ENCODE measurements around the gene HSPA12B. TPM values are rescaled to one million over a fixed set of nuclear protein-coding genes. Genes with fewer than 3 reads are reported as not detected.
A peak's percentile ranks its signal among the peaks of the same experiment; 100 is the strongest.

HSPA12B gene
- total and polyA plus RNA-seq, 9 of the 15 experiments (the other 6 are each of a cell fraction or from before 2014, with no cell fraction given): 0.03 to 0.07 TPM; not detected in 7

- no peak for TF ChIP-seq PRDM10 (IDR thresholded peaks at IDR 0.05; ENCODE audit: partially characterized antibody)
- no peak for TF ChIP-seq SLC30A9 (CRISPR knock-in tag; IDR thresholded peaks at IDR 0.05)
- TF ChIP-seq FOXA1 (IDR thresholded peaks at IDR 0.05; ENCODE audit: borderline replicate concordance): no peak
- TF ChIP-seq ZNF263 (CRISPR knock-in tag; IDR thresholded peaks at IDR 0.05; ENCODE audit: borderline replicate concordance): peak; percentile 74
- TF ChIP-seq HDAC3 (IDR thresholded peaks at IDR 0.05; ENCODE audit: borderline replicate concordance, partially characterized antibody): no peak
- TF ChIP-seq CLOCK (CRISPR knock-in tag; IDR thresholded peaks at IDR 0.05; ENCODE audit: borderline replicate concordance): no peak
- TF ChIP-seq LCOR (CRISPR knock-in tag; IDR thresholded peaks at IDR 0.05): peak; percentile 46; the same call in 1 of the 2 replicates
- peak; percentile 88 to 99 (median 93) for TF ChIP-seq YY1 (IDR thresholded peaks at IDR 0.05; ENCODE audit: borderline replicate concordance in 1 of 3, control insufficient read depth in 1 of 3, extremely low read depth in 1 of 3, insufficient read depth in 3 of 3, insufficient read length in 1 of 3, insufficient replicate concordance in 2 of 3, low read depth in 1 of 3, low read length in 2 of 3)
- TF ChIP-seq CREB1 (IDR thresholded peaks at IDR 0.05): no peak
- TF ChIP-seq CREB1 (CRISPR knock-in tag; IDR thresholded peaks at IDR 0.05): no peak
- no peak for TF ChIP-seq ILF3 (IDR thresholded peaks at IDR 0.05; ENCODE audit: borderline replicate concordance)
- TF ChIP-seq IRF2 (CRISPR knock-in tag; IDR thresholded peaks at IDR 0.05): no peak
- TF ChIP-seq ZNF239 (CRISPR knock-in tag; IDR thresholded peaks at IDR 0.05): no peak
- no peak for TF ChIP-seq ARHGAP35 (IDR thresholded peaks at IDR 0.05; ENCODE audit: partially characterized antibody)
- no peak for TF ChIP-seq PCBP2 (IDR thresholded peaks at IDR 0.05; ENCODE audit: low read depth, low read length, poor library complexity, severe bottlenecking)
- TF ChIP-seq MCM5 (IDR thresholded peaks at IDR 0.05; ENCODE audit: low read depth): no peak
- no peak for TF ChIP-seq ZNF431 (CRISPR knock-in tag; IDR thresholded peaks at IDR 0.05)
- TF ChIP-seq SMARCC2 (IDR thresholded peaks at IDR 0.05; ENCODE audit: low read depth): no peak
- TF ChIP-seq ZBTB1 (CRISPR knock-in tag; IDR thresholded peaks at IDR 0.05; ENCODE audit: borderline replicate concordance, low read depth): no peak
These were observed 48.8 kb downstream of the HSPA12B start, which contains the start of gene SPEF1 (continued) for GRCh38 chr20:3781153-3781910.

Data from K562 (cell line).